Coronary artery (tissue), 2 donors: ENCODE results near the gene TUBB1.

Experiments used
- DNase-seq: peaks from one replicate; pipeline ENCODE4 v3.0.0-alpha.2; 2017; ENCODE audit warnings: low spot score
- H3K27ac ChIP-seq, 2 donors: fragments of 200-600 bp; sonication (generic); one replicate each; pipeline ENCODE4 v1.5.1; 2016 to 2019
- H3K4me3 ChIP-seq: fragments of 200-600 bp; sonication (generic); 2 replicates; pipeline ENCODE4 v1.5.1; 2016; ENCODE audit warnings: mild to moderate bottlenecking, moderate library complexity
- CTCF ChIP-seq: fragments of 200-600 bp; sonication (generic); IDR thresholded peaks from one replicate; pipeline ENCODE4 v1.5.1; 2019; ENCODE audit warnings: antibody characterized with exemption

Gene TUBB1

GRCh38 chr20:58996226-58996611 lies 23.0 kb upstream of the TUBB1 start:
- no peak for TF ChIP-seq CTCF

GRCh38 chr20:58997141-58997770 lies 22.0 kb upstream of the TUBB1 start:
- DNase-seq, result no peak
- no peak for TF ChIP-seq CTCF
- Histone ChIP-seq H3K27ac (no peak overlapping the region), H3K4me3 (no peak overlapping the region)

More at GRCh38 chr20:58996226-58996611, 23.0 kb upstream of the TUBB1 start:
- Histone ChIP-seq H3K27ac (no peak overlapping the region), H3K4me3 (no peak overlapping the region)
- no peak for DNase-seq

- Histone ChIP-seq H3K4me3 (no peak overlapping the region), H3K27ac (no peak overlapping the region)
- no peak for DNase-seq
- TF ChIP-seq CTCF, result no peak
These were observed 20.6 kb upstream of the TUBB1 start for GRCh38 chr20:58998656-58999055.

GRCh38 chr20:59000326-59000725 lies 18.9 kb upstream of the TUBB1 start:
- no peak for DNase-seq
- TF ChIP-seq CTCF, result no peak
- no peak overlapping the region for H3K27ac ChIP-seq
- no peak overlapping the region for H3K4me3 ChIP-seq

GRCh38 chr20:59001068-59001448 lies 18.2 kb upstream of the TUBB1 start:
- no peak for TF ChIP-seq CTCF
- Histone ChIP-seq H3K4me3 (no peak overlapping the region), H3K27ac (no peak overlapping the region)
- no peak for DNase-seq

- TF ChIP-seq CTCF, result no peak
- DNase-seq, result no peak
- Histone ChIP-seq H3K27ac (no peak overlapping the region), H3K4me3 (no peak overlapping the region)
These were observed 17.6 kb upstream of the TUBB1 start for GRCh38 chr20:59001449-59002171.

GRCh38 chr20:59002388-59002787 lies 16.8 kb upstream of the TUBB1 start:
- H3K27ac ChIP-seq, result no peak overlapping the region
- no peak for DNase-seq
- no peak overlapping the region for H3K4me3 ChIP-seq
- TF ChIP-seq CTCF, result no peak
